Left lung (tissue), 10 donors: Measurements from ENCODE around the gene DEPDC5. TPM values are rescaled to one million over a fixed set of nuclear protein-coding genes. Genes with fewer than 3 reads are reported as not detected.

Experiments used
- ATAC-seq: fragments of 200-7000 bp; cut with Tn5 transposase; one replicate; pipeline ENCODE4 v1.9.1; 2020; ENCODE audit warnings: moderate library complexity
- DNase-seq, 4 donors: peaks; one replicate each; pipeline ENCODE4 v3.0.0-alpha.2; 2013 to 2020
- H3K27ac ChIP-seq, 2 donors: fragments of 200-600 bp; sonication (generic) in 1 of 2; one replicate each; pipeline versions ENCODE4 v1.5.0 to v1.8.0; 2020 to 2021
- H3K27me3 ChIP-seq, 2 donors: fragments of 200-600 bp; sonication (generic) in 1 of 2; one replicate each; pipeline versions ENCODE4 v1.5.0 to v1.8.0; 2020 to 2021
- H3K36me3 ChIP-seq, 2 donors: fragments of 200-600 bp; sonication (generic) in 1 of 2; one replicate each; pipeline versions ENCODE4 v1.5.0 to v1.8.0; 2020 to 2021
- H3K4me1 ChIP-seq, 2 donors: fragments of 200-600 bp; one replicate each; pipeline ENCODE4 v1.8.0; 2021
- H3K4me3 ChIP-seq, 2 donors: fragments of 200-600 bp; sonication (generic) in 1 of 2; one replicate each; pipeline versions ENCODE4 v1.5.0 to v1.8.0; 2020 to 2021; ENCODE audit warnings: mild to moderate bottlenecking in 1 of 2
- H3K9me3 ChIP-seq, 2 donors: fragments of 200-600 bp; sonication (generic) in 1 of 2; one replicate each; pipeline versions ENCODE4 v1.5.0 to v1.8.0; 2020 to 2021
- intact Hi-C, 2 donors: fragments of 100-400 bp; cut with DNase I; formaldehyde crosslinking; loops; one replicate each; pipeline versions ENCODE4 v1.11.2 to v1.14.2; 2022
- polyA plus RNA-seq, 6 donors: library from polyadenylated mRNA; unstranded; fragments of 120-200 nt; gene quantifications; one replicate each; pipeline ENCODE4 v1.2.1, GENCODE V29; 2013; ENCODE audit not compliant: insufficient read length in 6 of 6
- total RNA-seq, 2 donors: library from RNA; stranded (reverse); fragmentation: NEBNext Ultra II Directional; extraction: Animal tissue kit (Norgen Biotek cat#: 25700); gene quantifications; one replicate each; pipeline ENCODE4 v1.2.1, GENCODE V29; 2021
- TF ChIP-seq, protein P1 (sequence below), 2 donors: fragments of 200-600 bp; sonication (generic) in 1 of 2; IDR thresholded peaks; one replicate each; pipeline versions ENCODE4 v1.5.0 to v1.8.0; 2021; ENCODE audit warnings: antibody characterized with exemption in 2 of 2
- donor health status: DM: no; HTN: yes; CAD: no.
- donor health status: DM: no; HTN: no; CAD: no.

DEPDC5 gene
- total and polyA plus RNA-seq, 8 donors = 14.9 to 31.1 (median 18.0) TPM

- ATAC-seq = no peak
- no peaks in the 10 kb centered on the region for H3K27me3 ChIP-seq
- peaks cover 0 to 4% of the 10 kb centered on the region in 2 donors for H3K4me1 ChIP-seq
- TF ChIP-seq, protein P1, sequence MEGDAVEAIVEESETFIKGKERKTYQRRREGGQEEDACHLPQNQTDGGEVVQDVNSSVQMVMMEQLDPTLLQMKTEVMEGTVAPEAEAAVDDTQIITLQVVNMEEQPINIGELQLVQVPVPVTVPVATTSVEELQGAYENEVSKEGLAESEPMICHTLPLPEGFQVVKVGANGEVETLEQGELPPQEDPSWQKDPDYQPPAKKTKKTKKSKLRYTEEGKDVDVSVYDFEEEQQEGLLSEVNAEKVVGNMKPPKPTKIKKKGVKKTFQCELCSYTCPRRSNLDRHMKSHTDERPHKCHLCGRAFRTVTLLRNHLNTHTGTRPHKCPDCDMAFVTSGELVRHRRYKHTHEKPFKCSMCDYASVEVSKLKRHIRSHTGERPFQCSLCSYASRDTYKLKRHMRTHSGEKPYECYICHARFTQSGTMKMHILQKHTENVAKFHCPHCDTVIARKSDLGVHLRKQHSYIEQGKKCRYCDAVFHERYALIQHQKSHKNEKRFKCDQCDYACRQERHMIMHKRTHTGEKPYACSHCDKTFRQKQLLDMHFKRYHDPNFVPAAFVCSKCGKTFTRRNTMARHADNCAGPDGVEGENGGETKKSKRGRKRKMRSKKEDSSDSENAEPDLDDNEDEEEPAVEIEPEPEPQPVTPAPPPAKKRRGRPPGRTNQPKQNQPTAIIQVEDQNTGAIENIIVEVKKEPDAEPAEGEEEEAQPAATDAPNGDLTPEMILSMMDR (IDR thresholded peaks at IDR 0.05) = no peak
- no peak for DNase-seq
- H3K36me3 ChIP-seq = no peaks in the 10 kb centered on the region
- no peak overlapping the region for H3K4me3 ChIP-seq
- no peak overlapping the region for H3K27ac ChIP-seq
- intact Hi-C loops = no loop called here
- H3K9me3 ChIP-seq = no peaks in the 10 kb centered on the region
Observed at GRCh38 chr22:31932863-31933262, 179.0 kb downstream of the DEPDC5 start.

DNA sequence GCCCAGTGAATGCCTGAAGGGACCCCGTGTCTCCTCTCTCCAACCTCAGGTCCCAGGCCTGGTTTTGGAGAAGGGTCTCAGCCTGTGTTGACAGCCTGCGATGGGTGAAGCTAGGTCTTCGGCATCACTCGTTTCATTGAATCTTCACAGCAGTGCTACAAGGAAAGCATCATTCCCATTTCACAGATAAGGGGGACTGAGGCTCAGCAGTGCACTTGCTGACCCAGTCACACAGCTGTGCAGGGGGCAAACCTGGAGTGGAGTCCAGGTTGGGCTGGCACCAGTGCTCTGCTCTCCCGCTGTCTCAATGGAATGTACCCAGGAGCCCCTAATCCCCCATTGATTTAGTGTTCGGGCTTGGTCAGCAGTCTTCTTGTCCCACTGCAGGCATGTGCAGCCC, 179.6 kb downstream of the DEPDC5 start:
- Histone ChIP-seq H3K36me3 (no peaks in the 10 kb centered on the region), H3K4me3 (no peak overlapping the region), H3K27ac (no peak overlapping the region), H3K27me3 (no peaks in the 10 kb centered on the region), H3K9me3 (no peaks in the 10 kb centered on the region), H3K4me1 (peaks cover 0 to 4% of the 10 kb centered on the region in 2 donors)
- DNase-seq = no peak
- no peak for ATAC-seq
- TF ChIP-seq, protein P1 (IDR thresholded peaks at IDR 0.05) = no peak
- intact Hi-C loops = no loop called here

- DNase-seq = no peak
- TF ChIP-seq, protein P1 (IDR thresholded peaks at IDR 0.05) = no peak
- H3K9me3 ChIP-seq = no peaks in the 10 kb centered on the region
- H3K27me3 ChIP-seq = no peaks in the 10 kb centered on the region
- no peak for ATAC-seq
- intact Hi-C loops = no loop called here
- no peak overlapping the region for H3K27ac ChIP-seq
- H3K36me3 ChIP-seq = no peaks in the 10 kb centered on the region
- peaks cover 0 to 4% of the 10 kb centered on the region in 2 donors for H3K4me1 ChIP-seq
- H3K4me3 ChIP-seq = no peak overlapping the region
Observed at GRCh38 chr22:31933816-31934482, 180.1 kb downstream of the DEPDC5 start.

- Histone ChIP-seq H3K27ac (no peak overlapping the region), H3K27me3 (no peaks in the 10 kb centered on the region), H3K4me1 (peaks cover 0 to 4% of the 10 kb centered on the region in 2 donors), H3K9me3 (no peaks in the 10 kb centered on the region), H3K36me3 (no peaks in the 10 kb centered on the region), H3K4me3 (no peak overlapping the region)
- DNase-seq (no peak), ATAC-seq (no peak)
- TF ChIP-seq, protein P1 (IDR thresholded peaks at IDR 0.05) = no peak
- intact Hi-C loops = no loop called here
Observed at GRCh38 chr22:31935961-31936635, 182.3 kb downstream of the DEPDC5 start.

DNA sequence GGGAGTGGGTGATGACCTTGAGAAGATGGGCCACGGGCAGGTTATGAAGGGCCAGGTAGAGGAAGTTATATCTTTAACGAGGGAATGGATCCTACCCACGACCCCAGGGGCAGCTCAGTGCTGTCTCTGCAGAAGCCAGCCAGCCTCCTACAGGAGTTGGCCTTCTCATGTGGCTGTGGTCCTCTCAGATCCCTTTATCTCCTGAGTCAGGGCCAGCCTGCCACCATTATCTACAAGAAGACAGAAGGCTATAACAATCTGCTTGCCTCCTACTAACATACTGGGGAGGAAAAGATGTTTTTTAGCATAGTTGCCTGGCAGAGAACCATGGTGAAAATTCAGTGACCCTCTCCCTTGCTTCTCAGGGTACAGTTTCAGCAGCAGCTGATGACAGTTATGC, 183.5 kb downstream of the DEPDC5 start:
- H3K4me3 ChIP-seq = no peak overlapping the region
- H3K4me1 ChIP-seq = peaks cover 0 to 4% of the 10 kb centered on the region in 2 donors
- no peaks in the 10 kb centered on the region for H3K9me3 ChIP-seq
- ATAC-seq (no peak), DNase-seq (no peak)
- TF ChIP-seq, protein P1 (IDR thresholded peaks at IDR 0.05) = no peak
- intact Hi-C loops = no loop called here
- no peak overlapping the region for H3K27ac ChIP-seq
- H3K36me3 ChIP-seq = no peaks in the 10 kb centered on the region
- H3K27me3 ChIP-seq = no peaks in the 10 kb centered on the region
